Epidermal melanocyte (primary cell): ENCODE data around the gene NOX5.
"Not testable (repeated sequence)": the region's sequence is repeated elsewhere in the genome, so short reads cannot be mapped to it uniquely, and the experiment has no call there.

Source experiments
- DNase-seq: peaks from one replicate; pipeline ENCODE4 v3.0.0; 2011; ENCODE audit warnings: low spot score; ENCODE audit not compliant: insufficient read length

NOX5 gene

DNA sequence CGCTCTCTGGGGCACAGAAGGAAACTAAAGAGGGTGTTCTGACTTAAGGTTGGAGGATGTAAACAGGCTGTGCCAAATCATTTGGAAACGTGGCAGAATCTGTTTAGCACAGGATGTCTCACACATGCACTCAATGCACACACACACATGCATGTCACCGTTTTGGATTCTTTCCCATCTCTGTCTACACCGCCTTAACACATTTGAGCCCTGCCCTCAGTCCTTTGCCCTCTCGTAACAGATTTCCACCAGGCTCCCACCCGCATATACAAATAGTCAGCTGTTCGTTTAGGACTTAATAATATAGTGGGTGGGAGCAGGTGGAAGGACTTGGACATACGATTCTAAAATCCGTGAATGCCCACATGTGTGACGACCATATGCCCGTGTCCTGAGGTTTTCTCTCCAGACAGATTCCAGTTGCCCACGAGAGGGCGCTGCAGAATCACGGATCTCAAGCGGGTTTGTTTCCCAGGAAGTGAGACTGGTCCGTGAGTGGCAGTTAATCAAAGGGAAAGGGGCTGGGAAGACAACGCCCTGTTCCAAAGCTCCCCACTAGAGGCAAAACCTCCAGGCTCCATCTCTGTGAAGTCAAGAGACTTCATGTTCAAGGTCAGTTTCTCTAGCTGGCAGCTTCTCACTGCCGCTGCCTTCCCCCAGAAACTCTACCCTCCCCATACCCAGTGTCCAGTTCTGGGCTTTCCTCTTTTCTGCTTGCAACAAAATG, 44.5 kb downstream of the NOX5 start:
- DNase-seq, result peak; percentile 92

- DNase-seq, result no peak
Observed at GRCh38 chr15:69059557-69059943, 45.1 kb downstream of the NOX5 start.

DNA sequence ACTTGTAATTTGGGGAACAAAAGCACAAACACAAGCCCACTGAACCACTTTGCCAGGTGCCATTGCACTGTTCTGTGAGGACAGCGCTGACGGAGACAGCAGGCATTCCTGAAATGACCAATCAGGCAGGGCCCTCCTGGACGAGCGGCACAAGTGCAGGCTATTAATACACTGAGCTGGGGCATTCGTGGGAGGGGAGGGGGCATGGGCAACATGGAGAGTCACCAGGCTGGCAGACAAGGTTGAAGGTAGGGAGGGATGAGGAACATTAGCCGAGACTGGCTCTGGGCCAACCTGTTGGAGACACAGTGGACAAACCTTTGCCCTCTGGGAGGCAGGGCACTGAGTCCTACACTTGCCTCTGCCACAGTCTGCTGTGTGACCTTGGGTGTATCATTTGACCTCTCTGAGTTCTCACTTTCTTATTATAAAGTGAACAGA, 45.6 kb downstream of the NOX5 start:
- DNase-seq, result no peak

- no peak for DNase-seq
Observed at GRCh38 chr15:69060744-69061143, 46.2 kb downstream of the NOX5 start.

DNA sequence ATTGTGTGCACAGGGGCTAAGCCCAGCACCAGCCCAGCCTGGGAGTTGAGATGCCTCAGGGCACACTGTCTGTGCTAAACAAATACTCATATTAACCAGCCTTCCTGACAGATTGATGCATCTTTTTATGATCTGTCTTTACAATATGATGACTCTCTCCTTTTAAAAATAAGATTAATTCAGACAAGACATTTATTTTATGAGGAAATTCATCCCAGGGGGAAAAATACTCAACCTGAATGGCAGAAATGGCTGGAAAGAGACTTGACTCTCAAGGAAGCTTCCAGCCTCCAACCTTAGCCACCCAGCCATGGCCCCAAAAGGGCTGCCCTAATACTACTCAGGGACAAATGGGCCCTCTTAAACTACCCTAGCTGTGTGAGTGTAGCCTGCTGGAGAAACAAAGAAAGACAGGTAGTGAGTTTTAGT, 46.9 kb downstream of the NOX5 start:
- no peak for DNase-seq

- no peak for DNase-seq
Observed at GRCh38 chr15:69064649-69065048, 50.2 kb downstream of the NOX5 start.

DNA sequence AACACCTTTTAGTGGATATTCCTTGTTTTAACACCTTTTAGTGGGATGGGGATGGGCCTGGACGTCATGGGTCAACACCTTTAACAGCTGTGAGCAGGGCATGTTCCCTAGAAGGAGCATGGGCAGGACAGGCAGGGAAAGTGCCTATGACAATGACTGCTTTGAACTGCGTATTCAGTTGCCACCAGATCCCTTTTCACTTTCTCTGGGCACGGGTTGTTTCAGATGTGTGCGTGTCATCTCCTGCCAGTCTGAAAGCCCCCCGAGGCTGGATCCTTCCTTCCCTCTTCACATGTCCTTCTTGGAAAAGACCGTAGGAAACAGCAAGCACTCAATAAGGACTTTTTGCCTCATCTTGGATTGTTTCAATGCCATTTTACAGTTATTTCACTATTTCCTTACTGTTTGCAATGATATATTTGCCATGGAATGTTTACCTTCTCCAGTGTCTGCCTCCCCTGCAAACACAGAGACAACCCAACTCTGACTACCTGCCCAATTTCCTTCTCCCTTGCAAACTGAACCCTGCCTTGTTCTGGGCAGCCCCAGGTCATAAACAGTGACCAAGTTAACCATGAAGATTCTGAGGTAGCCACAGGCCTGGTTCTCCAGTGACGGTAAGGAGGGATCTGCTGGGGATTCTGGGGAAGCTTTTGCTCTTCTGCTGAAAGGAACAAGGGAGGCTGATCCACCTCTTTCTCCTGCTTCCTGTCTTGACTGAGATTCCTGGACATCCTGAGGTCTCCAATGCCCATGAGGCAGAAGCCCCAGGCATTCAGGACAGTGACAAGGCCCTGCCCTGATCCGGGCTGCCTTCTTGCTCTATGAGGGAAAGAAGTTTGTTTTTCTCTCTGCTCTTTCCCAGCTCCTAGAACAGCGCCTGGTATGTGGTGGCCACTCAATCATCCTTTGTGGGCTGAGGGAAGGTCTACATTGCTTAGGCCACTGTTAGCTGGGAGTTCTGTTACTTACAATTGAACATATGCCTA, 51.8 kb downstream of the NOX5 start:
- DNase-seq, result no peak

- DNase-seq, result no peak
Observed at GRCh38 chr15:69067296-69067695, 52.8 kb downstream of the NOX5 start.

DNA sequence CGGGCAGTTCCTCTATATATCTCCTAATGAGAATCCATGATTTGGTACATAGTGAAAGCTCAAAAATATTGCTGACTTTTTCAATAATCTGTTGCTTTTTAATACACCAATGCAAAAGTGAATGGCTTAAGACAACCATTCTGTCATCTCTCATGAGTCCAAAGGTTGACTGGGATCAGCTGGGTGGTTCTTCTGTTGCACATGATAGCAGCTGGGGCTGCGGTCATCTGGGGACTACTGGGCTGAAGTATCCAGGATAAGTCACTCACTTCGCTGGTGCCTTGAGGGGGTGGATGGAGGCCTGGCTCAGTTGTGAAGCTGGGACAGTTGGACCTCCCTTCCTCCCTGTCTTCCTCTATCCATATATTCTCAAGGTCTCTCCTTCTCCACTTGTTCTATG, 53.7 kb downstream of the NOX5 start:
- no peak for DNase-seq

GRCh38 chr15:69069290-69069689, 54.8 kb downstream of the NOX5 start:
- DNase-seq, result not testable (repeated sequence)

- no peak for DNase-seq
Observed at GRCh38 chr15:69069996-69070395, 55.5 kb downstream of the NOX5 start.

DNA sequence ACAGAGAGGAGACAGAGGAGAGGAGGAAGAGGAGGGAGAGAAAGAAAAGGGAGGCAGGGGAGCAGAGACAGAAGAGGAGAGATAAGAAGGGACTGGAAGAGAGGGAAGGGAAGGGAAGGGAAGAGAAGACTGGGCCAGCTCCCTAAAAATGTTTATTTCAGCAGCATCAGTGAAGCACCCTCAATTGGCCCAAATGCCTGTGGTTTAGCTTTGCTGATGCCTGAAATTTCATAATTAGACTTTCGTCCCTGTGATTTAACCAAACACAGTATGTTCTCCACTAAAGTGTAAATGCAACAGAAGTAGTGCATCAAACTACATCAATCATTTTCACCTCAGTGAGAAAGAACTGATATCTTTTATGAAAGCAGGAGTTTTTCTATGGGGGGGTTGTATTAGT, 55.9 kb downstream of the NOX5 start:
- no peak for DNase-seq

GRCh38 chr15:69071260-69071659, 56.8 kb downstream of the NOX5 start:
- no peak for DNase-seq

- DNase-seq, result no peak
Observed at GRCh38 chr15:69072906-69073305, 58.4 kb downstream of the NOX5 start.

- no peak for DNase-seq
Observed at GRCh38 chr15:69074001-69074842, 59.7 kb downstream of the NOX5 start.

DNA sequence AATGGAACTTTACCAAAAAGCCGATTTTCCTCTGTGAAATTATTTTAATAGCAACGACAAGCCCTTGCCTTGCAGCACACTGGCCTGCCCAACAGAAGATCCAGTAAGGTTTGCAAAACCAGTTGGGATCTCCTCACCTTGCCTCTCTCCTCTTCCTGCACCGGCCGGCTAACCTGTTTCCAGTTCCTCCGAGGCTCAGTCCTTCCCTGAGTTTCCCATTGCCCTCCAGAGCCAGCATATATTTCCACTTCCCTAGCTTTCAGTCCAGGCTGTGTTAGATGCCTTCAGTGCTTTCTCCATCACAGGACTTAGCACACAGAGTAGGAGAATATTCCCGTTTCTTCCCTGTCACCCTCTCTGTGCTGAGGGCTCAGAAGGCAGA, 60.3 kb downstream of the NOX5 start:
- DNase-seq, result no peak

GRCh38 chr15:69075440-69075839, 60.9 kb downstream of the NOX5 start:
- DNase-seq, result no peak

DNA sequence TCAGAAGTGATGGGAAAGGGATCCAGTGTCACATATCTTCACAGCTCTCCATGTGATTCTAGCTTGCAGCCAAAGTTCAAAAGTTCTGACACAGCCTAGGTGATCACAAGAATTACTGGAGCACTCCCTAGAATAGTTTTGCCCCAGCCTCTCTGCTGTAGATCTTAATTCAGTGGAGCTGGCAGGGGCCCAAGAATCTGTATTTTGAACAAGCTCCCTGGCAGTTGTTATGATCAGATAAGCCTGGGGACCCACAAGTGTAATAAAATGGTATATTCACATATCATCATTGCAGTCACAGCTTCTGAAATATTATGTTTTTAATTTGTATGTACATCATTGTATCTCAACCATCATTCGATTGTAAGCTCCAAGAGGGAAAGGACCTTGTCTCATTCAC, 62.3 kb downstream of the NOX5 start:
- DNase-seq, result no peak

DNA sequence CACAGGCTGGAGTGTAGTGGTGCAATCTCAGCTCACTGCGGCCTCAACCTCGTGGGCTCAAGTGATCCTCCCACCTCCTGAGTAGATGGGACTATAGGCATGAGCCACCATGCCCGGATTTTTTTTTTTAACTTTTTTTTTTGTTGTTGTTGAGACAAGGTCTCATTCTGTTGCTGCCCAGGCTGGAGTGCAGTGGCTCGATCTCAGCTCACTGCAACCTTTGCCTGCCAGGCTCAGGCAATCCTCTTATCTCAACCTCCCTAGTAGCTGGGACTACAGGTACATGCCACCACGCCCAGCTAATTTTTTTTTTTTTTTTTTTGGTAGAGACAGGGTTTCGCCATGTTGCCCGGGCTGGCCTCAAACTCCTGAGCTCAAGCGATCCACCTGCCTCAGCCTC, 64.1 kb downstream of the NOX5 start:
- no peak for DNase-seq

DNA sequence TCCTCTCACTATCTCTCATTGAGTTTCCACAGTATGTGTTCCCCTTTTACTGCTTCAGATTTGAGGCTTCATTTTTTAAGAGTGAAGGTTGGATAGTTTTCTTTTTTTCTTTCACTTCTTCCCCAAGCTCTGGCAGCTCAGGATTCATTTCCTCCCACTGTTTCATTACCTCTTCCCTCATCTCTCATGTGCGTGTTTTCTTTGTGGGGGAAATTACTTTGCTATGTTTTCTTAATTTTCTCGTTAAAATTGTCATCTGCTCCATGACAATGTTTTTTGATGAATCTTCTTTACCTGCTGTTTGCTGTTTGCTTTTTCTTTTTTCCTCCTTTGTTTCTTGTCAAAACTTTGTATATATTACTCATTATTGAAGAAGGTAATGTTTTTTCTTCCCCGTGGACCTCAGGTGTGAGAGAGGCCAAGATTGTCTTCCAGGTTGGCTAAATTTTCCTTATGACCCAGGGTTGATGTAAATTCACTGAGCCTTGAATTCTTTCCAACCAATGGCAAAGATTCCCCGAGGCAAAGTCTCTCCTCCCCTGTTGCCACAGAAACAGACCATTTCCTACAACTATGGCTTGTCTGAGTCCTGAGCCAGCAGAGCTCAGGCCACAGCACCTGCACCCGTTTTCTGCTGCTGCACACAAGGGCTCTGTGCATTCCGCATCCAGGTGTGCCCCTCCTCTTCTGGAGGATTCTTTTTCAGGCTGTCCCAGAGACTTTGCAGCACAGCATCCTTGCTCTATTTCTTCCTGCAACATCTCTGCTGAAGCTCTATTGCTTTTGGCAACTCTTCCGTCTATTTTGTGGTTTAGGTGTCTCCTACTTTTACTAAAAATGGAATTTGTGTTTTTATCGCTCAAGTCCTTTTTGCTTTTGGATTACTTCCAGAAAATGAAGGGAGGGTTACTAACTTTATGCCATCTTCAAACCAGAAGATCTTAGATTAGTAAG, 66.1 kb downstream of the NOX5 start:
- no peak for DNase-seq
